GM15510 (cell line): ENCODE measurements around the gene EEF1AKMT4.

Experiments used
- POLR2A ChIP-seq: IDR thresholded peaks from 3 replicates; pipeline ENCODE4 v1.6.1; 2011; ENCODE audit warnings: borderline replicate concordance; ENCODE audit not compliant: insufficient read length; ENCODE audit errors: extremely low read depth

The EEF1AKMT4 gene

DNA sequence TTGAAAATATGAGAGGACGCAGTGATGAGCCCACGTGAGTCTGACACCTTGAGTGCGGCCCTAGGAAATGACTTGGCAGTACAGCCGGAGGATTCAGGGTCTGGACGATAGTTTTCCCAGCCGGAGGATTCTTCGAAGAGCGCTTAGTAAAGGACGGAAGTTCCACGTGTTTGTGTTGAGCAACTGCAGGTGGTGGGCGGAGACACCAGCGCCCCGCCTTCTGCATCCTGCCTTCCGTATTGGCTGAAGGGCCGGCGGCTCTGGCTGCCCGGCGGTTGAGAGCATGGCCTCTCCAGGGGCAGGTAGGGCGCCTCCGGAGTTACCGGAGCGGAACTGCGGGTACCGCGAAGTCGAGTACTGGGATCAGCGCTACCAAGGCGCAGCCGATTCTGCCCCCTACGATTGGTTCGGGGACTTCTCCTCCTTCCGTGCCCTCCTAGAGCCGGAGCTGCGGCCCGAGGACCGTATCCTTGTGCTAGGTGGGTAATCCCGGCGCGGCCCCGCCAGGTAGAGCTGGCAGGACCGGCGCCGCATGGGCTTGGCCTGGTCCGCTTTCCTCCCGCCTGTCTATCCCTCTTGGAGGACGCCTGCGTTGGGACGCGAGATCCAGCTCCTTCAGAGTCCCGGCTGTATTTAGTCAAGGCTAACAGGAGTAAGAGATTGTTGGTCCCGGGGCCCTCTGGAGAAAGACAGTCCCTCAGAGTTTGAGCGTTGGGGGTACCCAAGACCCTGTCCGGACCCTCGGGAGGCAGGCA lies at the start of gene EEF1AKMT4:
Gene EEF1AKMT4, plus strand, starts transcription at position 261 of the 755 bp plus-strand sequence. Its CDS starts 23 bp downstream, at position 284.
- peak; percentile 62 for TF ChIP-seq POLR2A

GRCh38 chr3:184200825-184201224 lies 48.6 kb upstream of the EEF1AKMT4 start:
- TF ChIP-seq POLR2A, result no peak

DNA sequence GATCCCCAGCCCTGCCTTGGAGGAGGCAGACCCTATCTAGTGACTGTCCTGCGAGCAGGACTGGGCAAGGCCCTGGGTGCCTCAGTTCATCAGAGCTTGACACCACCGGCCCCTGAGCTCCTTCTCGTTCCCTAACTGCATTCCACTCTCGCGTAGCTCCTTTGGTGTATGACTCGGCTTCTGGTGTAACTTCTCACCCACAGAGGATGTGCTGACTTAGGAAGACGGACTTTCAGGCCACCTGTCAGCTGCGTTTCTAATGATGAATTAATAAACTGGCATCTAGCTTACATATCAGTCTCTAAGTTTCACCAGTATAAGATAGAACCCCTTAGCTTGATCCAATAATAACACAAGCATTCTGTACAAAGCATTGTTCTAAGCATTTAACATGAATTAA lies 45.9 kb upstream of the EEF1AKMT4 start:
- TF ChIP-seq POLR2A, result no peak

GRCh38 chr3:184209146-184209923 lies 40.1 kb upstream of the EEF1AKMT4 start:
- no peak for TF ChIP-seq POLR2A

GRCh38 chr3:184211297-184211696 lies 38.2 kb upstream of the EEF1AKMT4 start:
- TF ChIP-seq POLR2A, result no peak

- TF ChIP-seq POLR2A, result no peak
Measured at GRCh38 chr3:184211718-184212117, 37.8 kb upstream of the EEF1AKMT4 start.

GRCh38 chr3:184218814-184219213 lies 30.7 kb upstream of the EEF1AKMT4 start:
- TF ChIP-seq POLR2A, result no peak

- no peak for TF ChIP-seq POLR2A
Measured at GRCh38 chr3:184222521-184222920, 27.0 kb upstream of the EEF1AKMT4 start.

DNA sequence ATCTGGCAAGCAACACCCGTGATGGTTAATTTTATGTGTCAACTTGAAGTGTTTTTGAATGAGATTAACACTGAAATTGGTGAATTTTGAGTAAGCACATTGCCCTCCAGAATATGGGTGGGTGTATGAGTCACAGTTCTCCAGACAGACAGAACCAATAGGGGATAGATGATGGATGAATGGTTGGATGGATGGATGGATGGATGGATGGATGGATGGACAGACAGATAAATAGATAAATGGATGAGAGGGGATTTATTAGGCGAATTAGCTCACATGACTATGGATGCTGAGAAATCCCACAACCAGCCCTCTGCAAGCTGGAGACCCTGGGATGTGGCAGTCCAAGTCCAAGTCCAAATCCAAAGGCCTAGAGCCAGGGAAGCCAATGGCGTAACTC lies 25.5 kb upstream of the EEF1AKMT4 start:
- no peak for TF ChIP-seq POLR2A

DNA sequence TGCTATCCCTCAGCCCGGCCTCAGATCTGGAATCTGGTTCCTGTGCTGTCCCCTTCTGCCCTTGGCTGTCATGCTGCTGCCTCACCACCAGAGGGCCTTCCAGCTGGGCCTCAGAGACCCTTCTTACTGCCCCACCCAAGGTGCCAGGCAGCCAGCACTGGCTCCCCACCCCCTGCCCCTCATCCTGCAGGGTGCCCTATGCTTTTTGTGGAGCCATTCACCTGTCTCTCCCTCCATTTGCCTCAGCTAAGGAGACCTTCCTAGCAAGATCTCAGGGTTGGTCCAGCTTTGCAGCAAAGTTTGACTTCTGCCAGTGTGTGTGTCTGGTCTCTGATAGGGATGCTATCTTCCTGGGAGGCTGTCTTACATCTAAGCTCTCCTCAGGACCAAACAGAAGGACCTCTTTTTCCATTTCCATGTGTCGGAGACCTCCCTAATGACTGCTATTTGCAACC lies 22.0 kb upstream of the EEF1AKMT4 start:
- no peak for TF ChIP-seq POLR2A

DNA sequence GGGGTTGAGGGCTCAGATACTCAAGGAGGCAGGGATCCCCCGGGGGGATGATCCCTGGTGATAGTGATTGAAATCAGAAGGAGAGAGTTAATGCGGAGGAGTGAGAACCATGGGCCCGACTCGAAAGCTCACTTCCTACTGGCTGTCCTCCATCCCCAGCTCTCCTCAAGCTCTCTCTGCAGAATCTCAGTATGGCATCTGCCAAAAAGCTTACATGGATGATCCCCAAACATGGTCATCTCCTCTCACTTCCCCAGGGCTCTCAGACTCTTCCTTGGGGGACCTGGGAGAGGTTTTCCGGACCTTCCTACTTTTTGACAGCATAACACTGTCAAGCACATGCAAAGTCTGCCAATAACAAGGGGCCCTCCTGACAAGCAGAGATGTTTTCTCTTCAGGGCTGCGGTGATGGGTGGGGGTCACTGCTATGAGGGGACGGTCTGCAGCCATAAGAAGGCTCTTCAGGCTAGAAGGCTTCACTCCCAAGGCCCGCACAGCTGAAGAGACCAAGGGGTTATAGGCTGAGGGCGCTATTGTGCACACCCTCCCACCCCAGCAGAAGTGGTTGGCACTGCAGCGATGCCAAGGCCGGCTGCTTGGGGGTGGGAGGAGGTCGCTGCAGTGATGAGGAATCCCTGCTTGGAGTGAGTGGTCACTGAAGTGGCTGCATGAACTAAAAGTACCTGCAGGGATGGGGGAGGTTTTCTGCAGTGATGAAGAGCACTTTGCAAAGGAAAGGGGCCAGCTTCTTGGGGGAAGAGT lies 20.9 kb upstream of the EEF1AKMT4 start:
- TF ChIP-seq POLR2A, result no peak

GRCh38 chr3:184229394-184230080 lies 19.9 kb upstream of the EEF1AKMT4 start, which contains the start of gene VWA5B2:
VWA5B2 (plus strand) TSS chr3:184229585; CDS start chr3:184230529, 944 bp downstream.
- no peak for TF ChIP-seq POLR2A

DNA sequence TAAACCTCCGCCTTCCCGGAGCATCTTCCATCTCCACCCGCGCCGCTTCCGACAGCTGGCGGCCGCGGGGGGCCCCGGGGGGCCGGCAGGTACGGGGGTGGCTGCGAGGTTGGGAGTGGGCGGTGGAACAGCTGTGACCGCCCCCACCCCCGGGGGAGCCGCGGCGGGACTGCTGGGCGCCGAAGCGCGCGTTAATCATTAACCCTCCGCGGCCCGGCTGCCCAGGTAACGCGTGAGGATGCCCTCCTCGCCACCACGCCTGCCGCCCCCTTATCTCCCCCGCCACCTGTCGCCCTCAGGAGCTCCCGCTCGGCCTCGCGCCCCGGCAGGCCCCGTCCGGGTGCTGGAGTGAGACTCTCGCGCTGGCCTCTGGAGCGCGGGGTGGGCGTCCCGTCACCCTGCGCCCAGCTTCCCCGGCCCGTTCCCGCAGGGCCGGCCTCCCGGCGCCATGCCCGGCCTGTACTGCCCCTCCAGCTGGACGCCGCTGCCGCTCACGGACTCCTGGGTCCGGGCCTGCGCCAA lies 19.3 kb upstream of the EEF1AKMT4 start:
- no peak for TF ChIP-seq POLR2A
